Hypothalamus (tissue), 51 donors: ENCODE measurements around the gene RANBP17.
"Not testable (repeated sequence)": the region's sequence is repeated elsewhere in the genome, so short reads cannot be mapped to it uniquely, and the experiment has no call there.

Experiments
- DNase-seq, 51 donors: peaks; one replicate each; lab custom pipeline; 2025; lab: John Stamatoyannopoulos, UW

RANBP17 gene

GRCh38 chr5:170937914-170938313, 76.1 kb downstream of the RANBP17 start:
- no peak for DNase-seq

- DNase-seq: no peak
Observed at GRCh38 chr5:170939178-170939577, 77.4 kb downstream of the RANBP17 start.

GRCh38 chr5:170941788-170942187, 80.0 kb downstream of the RANBP17 start:
- DNase-seq: no peak

GRCh38 chr5:170945275-170945674, 83.5 kb downstream of the RANBP17 start:
- no peak for DNase-seq

GRCh38 chr5:170960567-170960966, 98.7 kb downstream of the RANBP17 start:
- no peak for DNase-seq

- DNase-seq: no peak
Observed at GRCh38 chr5:170963521-170963920, 101.7 kb downstream of the RANBP17 start.

- DNase-seq: no peak
Observed at GRCh38 chr5:170974461-170974860, 112.6 kb downstream of the RANBP17 start.

GRCh38 chr5:170980261-170980660, 118.4 kb downstream of the RANBP17 start:
- not testable (repeated sequence) for DNase-seq

- no peak for DNase-seq
Observed at GRCh38 chr5:170985486-170985885, 123.7 kb downstream of the RANBP17 start.

- no peak for DNase-seq
Observed at GRCh38 chr5:170986598-170986997, 124.8 kb downstream of the RANBP17 start.

- no peak for DNase-seq
Observed at GRCh38 chr5:170993476-170993875, 131.7 kb downstream of the RANBP17 start.

GRCh38 chr5:171010086-171010485, 148.3 kb downstream of the RANBP17 start:
- no peak for DNase-seq

- DNase-seq: no peak
Observed at GRCh38 chr5:171010816-171011215, 149.0 kb downstream of the RANBP17 start.

- no peak for DNase-seq
Observed at GRCh38 chr5:171023508-171023907, 161.7 kb downstream of the RANBP17 start.

GRCh38 chr5:171024084-171024483, 162.3 kb downstream of the RANBP17 start:
- no peak for DNase-seq

GRCh38 chr5:171029401-171029800, 167.6 kb downstream of the RANBP17 start:
- DNase-seq: no peak

GRCh38 chr5:171031977-171032376, 170.2 kb downstream of the RANBP17 start:
- DNase-seq: no peak

GRCh38 chr5:171032435-171032973, 170.7 kb downstream of the RANBP17 start:
- DNase-seq: no peak

GRCh38 chr5:171041893-171042292, 180.1 kb downstream of the RANBP17 start:
- DNase-seq: not testable (repeated sequence)

GRCh38 chr5:171050916-171051315, 189.1 kb downstream of the RANBP17 start:
- no peak for DNase-seq

GRCh38 chr5:171055875-171056454, 194.1 kb downstream of the RANBP17 start:
- DNase-seq: no peak

GRCh38 chr5:171067540-171068130, 205.8 kb downstream of the RANBP17 start:
- no peak for DNase-seq

GRCh38 chr5:171074747-171075146, 212.9 kb downstream of the RANBP17 start:
- no peak for DNase-seq
